Germinal center (tissue), 1 donor: Measurements from ENCODE around the gene LHX3.
"Not testable (repeated sequence)": the region's sequence is repeated elsewhere in the genome, so short reads cannot be mapped to it uniquely, and the experiment has no call there.

Experiments used
- DNase-seq: peaks from one replicate; pipeline ENCODE4 v3.0.0; 2012; ENCODE audit warnings: mixed read lengths, low spot score

Gene LHX3

DNA sequence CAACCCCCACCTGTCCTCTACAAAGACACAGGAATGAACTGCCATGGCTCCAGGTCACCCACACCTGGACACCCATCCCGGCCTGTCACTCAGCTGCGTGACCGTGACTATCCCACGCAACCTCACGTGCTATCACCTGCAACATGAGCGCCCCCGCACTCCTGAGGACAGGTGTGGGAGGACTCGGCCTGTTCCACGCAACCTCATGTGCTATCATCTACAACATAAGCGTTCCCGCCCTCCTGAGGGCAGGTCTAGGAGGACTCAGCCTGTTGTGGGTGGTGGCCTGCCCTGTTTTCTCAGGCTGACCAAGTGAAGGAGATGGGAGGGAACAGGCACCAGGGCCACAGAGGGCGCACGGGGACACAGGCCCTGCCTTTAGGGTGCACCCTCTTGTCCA is 36.6 kb upstream of the LHX3 start:
- DNase-seq = no peak

DNA sequence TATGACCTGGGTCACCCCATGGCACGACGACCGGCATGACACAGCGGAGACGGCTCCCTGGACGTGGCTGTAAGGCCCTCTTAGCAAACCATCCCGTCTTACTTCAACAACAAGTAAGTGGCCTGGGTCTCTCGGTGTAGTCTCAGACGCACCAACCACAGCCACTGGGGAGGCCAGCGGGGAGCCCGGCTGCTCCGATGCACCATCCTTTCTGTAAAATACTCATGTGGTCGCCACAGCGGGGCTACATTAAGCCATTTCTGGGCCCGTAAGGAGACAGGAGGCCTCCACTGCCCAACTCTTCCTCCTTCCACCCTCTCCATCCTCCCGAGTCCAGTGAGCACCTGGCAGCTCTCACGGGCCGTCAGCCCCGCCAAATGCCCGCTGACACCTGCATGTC is 36.0 kb upstream of the LHX3 start:
- DNase-seq = no peak

DNA sequence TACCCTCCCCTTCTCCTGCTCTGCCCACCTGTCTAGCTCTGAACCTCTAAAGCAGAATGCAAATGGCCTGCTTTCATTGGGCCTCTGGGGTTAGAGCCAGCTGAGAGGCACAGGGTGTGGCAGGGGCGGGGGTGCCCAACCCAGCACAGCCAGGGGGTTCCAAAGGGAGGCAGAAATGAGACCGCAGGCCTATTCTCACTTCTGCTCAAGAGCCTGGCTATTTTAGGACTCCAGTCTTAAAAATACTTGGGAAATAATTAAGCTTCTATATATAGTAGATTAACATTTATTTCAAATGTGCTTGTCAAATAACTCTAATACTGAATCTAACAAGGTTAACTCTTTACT is 35.0 kb upstream of the LHX3 start:
- peak; percentile 88 for DNase-seq

- no peak for DNase-seq
Observed at GRCh38 chr9:136239135-136239982, 34.4 kb upstream of the LHX3 start.

DNA sequence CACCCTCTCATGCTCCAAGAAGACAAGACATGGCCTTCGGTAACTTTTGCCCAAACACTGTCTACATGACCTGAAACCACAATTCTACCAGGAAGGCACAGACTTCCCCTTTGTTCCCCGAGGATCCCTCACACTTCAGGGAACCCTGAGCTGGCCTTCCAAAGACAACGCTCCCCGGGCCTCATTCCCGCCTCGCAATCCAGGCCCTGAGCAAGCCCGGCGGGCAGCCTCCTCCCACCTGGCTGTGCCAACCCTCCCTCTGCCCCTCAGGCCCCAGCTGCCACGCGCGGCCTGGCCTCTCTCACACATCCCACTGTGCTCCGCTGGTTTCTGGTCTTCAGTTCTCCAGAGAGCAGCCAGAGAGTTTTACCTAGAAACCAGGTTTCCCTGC is 33.4 kb upstream of the LHX3 start:
- DNase-seq = no peak

DNA sequence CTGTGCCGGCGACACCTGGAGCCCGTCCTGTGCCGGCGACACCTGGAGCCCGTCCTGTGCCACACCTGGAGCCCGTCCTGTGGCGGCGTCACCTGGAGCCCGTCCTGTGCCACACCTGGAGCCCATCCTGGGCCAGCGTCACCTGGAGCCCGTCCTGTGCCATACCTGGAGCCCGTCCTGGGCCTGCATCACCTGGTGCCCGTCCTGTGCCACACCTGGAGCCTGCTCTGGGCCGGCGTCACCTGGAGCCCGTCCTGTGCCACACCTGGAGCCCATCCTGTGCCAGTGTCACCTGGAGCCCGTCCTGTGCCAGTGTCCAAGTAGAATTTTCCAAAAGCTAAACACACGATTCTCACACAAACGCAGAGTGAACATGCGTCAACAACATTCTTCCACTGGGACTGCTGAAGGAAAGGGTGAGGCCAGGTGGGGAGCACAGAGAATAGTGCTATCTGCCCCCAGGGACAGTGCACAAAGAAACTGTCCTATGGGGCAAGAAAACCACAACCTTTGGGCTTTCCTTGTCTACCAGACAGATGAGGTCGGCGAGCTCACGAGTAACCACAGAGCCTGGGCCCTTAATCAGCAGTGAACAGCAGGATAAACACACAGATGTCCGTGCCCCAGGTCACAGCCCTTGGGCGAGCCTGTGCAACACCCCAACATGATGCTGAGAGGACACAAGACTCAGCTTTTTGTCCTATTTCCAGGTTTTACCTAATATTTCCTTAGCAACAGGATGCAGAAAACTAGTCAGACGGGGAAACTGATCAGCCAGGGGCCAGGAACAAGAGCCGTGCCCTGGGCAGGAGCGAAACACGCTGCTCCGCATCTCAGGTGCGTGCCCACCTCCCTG is 32.8 kb upstream of the LHX3 start:
- DNase-seq = no peak

GRCh38 chr9:136236471-136237410 is 31.8 kb upstream of the LHX3 start:
- not testable (repeated sequence) for DNase-seq

GRCh38 chr9:136235709-136236455 is 31.0 kb upstream of the LHX3 start:
- no peak for DNase-seq

GRCh38 chr9:136235171-136235570 is 30.2 kb upstream of the LHX3 start:
- no peak for DNase-seq

DNA sequence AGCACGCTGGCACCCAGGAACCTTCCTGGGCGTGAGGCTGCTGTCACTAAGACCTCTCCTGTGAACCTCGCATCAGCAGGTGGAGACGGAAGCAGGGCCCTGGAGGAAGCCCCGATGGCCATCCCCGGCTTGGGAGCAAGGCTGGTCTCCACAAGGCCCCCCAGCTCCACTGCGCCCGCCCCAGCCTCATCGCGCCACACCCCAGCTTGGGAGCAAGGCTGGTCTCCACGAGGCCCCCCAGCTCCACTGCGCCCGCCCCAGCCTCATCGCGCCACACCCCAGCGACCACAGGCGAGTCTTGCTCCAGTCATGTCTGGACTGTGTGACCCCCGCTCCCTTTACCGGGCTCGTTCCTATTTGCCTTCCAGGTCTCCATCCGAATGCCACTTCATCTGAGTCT is 29.7 kb upstream of the LHX3 start:
- DNase-seq = no peak

DNA sequence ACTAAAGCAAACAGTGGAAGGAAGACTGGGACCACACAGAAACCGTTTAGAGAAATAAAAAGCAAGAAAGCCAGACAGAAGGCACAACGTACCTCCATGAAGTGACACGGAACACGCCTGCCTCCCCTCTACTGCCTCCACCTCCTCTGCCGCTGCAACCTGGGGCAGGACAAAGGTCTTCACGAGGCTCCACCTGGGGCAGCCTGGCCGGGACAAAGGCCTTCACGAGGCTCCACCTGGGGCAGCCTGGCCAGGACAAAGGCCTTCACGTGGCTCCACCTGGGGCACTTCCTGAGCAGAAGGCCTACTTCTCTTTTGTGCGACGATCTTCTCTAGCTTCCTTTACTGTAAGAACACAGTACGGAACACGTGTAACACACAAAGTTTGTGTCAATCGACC is 28.9 kb upstream of the LHX3 start:
- no peak for DNase-seq

DNA sequence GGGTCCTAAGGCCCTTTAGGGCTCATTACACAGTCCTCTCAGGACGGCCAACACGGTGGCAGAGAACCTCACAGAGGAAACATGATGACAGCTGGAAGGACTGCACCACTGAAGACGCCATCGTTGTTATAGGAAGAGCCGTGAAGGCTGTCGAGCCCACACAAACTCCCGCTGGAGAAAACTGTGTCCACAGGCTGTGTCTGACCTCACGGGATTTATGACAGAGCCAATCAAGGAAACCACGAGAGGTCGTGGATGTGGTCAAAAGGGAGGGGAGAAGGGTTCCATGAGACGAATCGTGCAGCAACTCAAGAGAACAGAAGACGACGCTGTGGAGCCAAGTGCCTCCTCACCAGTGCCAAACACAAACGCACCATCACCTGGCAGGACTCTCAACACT is 28.5 kb upstream of the LHX3 start:
- DNase-seq = no peak

GRCh38 chr9:136232969-136233368 is 28.0 kb upstream of the LHX3 start:
- DNase-seq = no peak

DNA sequence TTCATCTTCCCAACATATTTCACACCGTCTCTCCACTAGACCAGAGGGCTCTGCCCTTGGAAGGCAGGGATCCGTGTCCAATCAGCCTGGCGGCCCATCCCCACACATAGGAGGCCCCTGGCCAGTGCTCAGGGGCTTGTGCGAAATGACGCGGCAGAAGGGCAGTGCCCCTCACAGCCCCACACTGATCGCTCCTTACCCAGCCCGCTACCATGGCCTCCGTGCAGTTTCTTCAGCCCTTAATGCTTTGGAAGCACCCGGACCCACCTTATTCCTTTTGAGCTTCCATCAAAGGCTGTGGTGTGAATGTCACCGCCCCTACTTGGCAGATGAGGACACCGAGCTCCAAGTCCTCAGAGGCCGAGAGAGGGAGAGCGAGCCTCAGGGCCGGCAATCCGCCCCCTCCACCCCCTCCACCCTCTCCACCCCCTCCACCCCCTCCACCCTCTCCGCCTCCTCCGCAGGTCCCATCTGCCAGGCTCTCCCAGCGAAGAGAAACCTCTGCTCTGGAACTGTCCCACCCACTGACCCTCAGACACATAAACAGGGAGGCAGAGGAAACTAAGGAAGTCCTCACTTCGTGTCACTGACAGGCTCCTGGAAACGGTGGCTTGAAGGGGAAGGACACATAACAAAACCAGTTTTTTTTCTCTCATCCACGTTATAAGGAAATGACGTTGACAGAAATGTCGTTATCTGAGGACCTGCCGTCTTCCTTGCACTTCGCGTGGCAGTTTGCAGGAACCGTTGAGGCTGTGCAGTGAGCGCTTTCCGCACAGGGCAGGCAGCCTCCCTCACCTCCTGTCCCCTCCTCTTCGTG is 26.8 kb upstream of the LHX3 start:
- no peak for DNase-seq

DNA sequence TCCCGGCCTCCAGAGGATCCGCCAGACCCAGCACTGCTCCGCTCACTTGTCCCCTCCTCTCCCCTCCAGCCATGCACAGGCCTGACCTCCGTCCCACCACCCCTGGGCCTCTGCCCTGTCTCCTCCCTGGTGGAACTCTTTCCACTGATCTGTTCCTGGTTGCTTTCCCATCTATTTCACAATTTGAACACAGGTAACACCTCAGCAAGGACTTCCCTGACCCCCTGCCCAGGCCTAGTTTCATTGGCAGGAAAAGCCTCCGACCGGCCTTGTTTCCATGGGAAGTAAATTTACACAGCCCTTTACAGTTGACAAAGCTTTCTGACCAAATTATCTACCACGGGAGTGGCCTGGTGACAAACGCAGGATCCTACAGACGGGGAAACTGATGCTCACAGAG is 25.8 kb upstream of the LHX3 start:
- DNase-seq = no peak

DNA sequence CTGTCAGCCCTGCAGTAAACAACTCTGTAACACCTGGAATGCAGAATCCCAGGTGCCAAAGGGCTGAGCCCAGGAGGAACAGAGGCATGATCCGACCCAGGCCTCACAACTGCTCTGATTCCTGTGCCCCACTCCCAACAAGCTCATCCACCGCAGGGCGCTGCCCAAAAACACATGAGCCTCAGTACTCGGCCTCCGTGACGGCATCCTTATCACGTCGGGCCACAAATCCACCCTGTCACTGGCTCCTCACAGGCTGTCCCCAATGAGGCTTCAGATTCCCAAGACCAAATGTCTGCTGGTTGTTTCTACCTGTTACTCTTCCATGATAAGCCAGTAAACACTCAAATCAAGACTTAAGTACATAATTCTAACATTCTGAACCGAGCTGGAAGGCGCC is 25.4 kb upstream of the LHX3 start:
- DNase-seq = no peak

DNA sequence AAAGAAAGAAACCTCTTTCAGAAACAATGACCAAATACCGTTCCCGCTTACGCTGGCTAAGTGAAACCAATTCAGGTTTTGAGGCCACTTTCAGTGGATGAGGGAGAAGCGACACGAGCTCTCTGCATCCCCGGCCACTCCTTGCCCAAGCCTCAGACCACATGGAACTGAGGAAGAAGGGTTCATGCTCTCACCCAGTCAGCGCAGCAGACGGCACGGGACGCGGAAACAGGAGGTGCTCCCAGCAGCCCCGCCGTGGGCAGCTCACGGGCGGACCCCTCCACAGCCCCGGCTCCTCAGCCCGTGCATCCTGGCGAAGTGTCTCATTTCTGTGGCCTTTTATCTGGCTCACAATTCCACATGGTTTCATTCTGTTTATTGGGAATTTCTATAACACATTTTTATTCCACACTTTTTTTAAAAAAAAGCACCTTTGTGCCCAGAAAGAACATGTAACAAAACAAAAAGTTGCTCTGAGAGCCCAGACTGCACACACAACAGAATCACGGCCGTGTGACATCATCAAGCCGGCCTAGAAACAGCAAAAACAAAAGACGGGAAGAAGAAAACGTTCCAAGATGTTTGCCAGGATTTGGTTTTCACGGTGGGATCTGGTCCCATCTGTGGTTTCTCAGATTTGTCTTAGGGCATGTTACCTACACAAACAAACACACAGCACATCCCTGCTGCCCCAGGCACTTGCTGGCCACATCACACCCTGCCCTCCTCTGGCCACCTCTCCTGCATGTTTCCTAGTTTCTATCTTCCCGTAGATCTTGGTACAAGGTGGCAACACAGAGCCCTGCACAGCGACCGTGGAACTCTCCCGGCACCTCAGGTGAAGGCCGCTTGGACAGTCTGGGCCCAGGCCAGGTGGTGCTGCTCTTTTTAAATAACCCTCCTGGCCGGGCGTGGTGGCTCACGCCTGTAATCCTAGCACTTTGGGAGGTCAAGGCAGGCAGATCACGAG is 24.5 kb upstream of the LHX3 start:
- DNase-seq = no peak

GRCh38 chr9:136228107-136228875 is 23.4 kb upstream of the LHX3 start:
- DNase-seq = no peak
